Ascending aorta (tissue), 2 donors: ENCODE data around the gene ASB7. TPM values are rescaled to one million over a fixed set of nuclear protein-coding genes. Genes with fewer than 3 reads are reported as not detected.

Source experiments
- DNase-seq, 2 donors: peaks; one replicate each; pipeline ENCODE4 v3.0.0-alpha.2; 2019; ENCODE audit warnings: low spot score in 2 of 2
- H3K27ac ChIP-seq, 2 donors: fragments of 200-600 bp; sonication (generic); one replicate each; pipeline ENCODE4 v1.5.1; 2016 to 2017; ENCODE audit warnings: mild to moderate bottlenecking in 1 of 2
- H3K27me3 ChIP-seq: fragments of 200-600 bp; sonication (generic); one replicate; pipeline ENCODE4 v1.5.1; 2017
- H3K36me3 ChIP-seq, 2 donors: fragments of 200-600 bp; sonication (generic); one replicate each; pipeline ENCODE4 v1.5.1; 2016
- H3K4me1 ChIP-seq, 2 donors: fragments of 200-600 bp; sonication (generic); one replicate each; pipeline ENCODE4 v1.5.1; 2016 to 2017; ENCODE audit warnings: mild to moderate bottlenecking in 1 of 2
- H3K4me3 ChIP-seq, 2 donors: fragments of 200-600 bp; sonication (generic); one replicate each; pipeline ENCODE4 v1.5.1; 2016 to 2017; ENCODE audit warnings: mild to moderate bottlenecking in 1 of 2
- H3K9me3 ChIP-seq, 2 donors: fragments of 200-600 bp; sonication (generic); one replicate each; pipeline ENCODE4 v1.5.1; 2016
- CTCF ChIP-seq, 3 experiments: fragments of 200-600 bp in 2 of 3; fragments of 450-650 bp in 1 of 3; sonication (generic) in 2 of 3; IDR thresholded peaks; one replicate each; pipeline ENCODE4 v1.5.1; 2016 to 2019; ENCODE audit warnings: antibody characterized with exemption in 3 of 3, mild to moderate bottlenecking in 1 of 3, moderate library complexity in 1 of 3
- intact Hi-C: fragments of 100-400 bp; cut with DNase I; formaldehyde crosslinking; loops from one replicate; pipeline ENCODE4 v1.15.1; 2023
- total RNA-seq: library from RNA; depleted of rRNA; stranded (reverse); fragments of >200 nt; gene quantifications from one replicate; pipeline ENCODE4 v1.1.0, GENCODE V29; 2016

ASB7 gene
- total RNA-seq, 1 donor from 2014 or later: 9.3 TPM

- H3K9me3 ChIP-seq: no peaks in the 10 kb centered on the region
- TF ChIP-seq CTCF (IDR thresholded peaks at IDR 0.05): no peak
- H3K4me1 ChIP-seq: no peaks in the 10 kb centered on the region
- no peak for DNase-seq
- H3K36me3 ChIP-seq: peaks cover 0 to 12% of the 10 kb centered on the region in 2 donors
- H3K27me3 ChIP-seq: no peaks in the 10 kb centered on the region
- no peak overlapping the region for H3K4me3 ChIP-seq
- intact Hi-C loops: no loop called here
- no peak overlapping the region for H3K27ac ChIP-seq
Measured at GRCh38 chr15:100650685-100651084, 48.3 kb downstream of the ASB7 start.

DNA sequence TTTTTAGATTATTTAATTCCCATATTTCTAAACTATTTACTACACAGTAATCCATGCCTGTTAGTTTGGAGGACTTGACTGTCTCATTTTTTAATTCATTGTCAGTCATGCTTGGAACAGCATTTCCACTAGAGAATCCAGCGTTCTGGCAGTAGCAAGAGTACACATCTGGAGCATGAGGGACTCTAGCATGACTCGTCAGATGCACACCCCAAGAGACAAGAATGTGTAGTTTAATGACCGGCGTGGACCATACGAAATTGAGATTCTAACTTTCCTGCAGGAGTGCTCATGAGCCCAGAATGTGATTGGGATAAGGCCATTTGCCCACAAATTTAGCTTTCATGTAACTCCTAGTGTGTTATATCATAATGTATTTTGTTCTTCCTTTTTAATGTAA, 48.9 kb downstream of the ASB7 start:
- Histone ChIP-seq H3K9me3 (no peaks in the 10 kb centered on the region), H3K27me3 (no peaks in the 10 kb centered on the region), H3K36me3 (peaks cover 0 to 12% of the 10 kb centered on the region in 2 donors), H3K4me3 (no peak overlapping the region), H3K27ac (no peak overlapping the region), H3K4me1 (no peaks in the 10 kb centered on the region)
- TF ChIP-seq CTCF (IDR thresholded peaks at IDR 0.05): no peak
- no peak for DNase-seq
- intact Hi-C loops: no loop called here

DNA sequence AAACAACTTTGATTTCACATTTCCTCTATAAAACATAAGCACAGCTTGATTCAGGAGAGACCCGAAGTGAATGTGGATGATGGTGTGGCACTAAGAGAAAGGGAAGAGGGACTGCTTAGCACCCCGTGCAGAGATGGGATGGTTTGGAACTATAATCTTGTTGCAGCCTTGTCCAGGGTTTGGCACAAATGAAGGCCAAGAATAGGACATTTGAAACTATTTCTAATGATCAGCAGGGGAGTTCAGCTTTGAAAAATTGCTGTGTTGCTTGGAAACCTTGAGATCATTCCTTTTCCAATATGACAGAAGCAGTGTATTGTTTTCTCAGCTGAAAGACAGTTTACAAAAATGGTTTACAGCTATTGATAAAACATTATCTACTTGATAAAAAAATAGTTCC, 49.7 kb downstream of the ASB7 start:
- Histone ChIP-seq H3K27me3 (no peaks in the 10 kb centered on the region), H3K36me3 (peaks cover 0 to 10% of the 10 kb centered on the region in 2 donors), H3K4me3 (no peak overlapping the region), H3K9me3 (no peaks in the 10 kb centered on the region), H3K4me1 (no peaks in the 10 kb centered on the region), H3K27ac (no peak overlapping the region)
- TF ChIP-seq CTCF (IDR thresholded peaks at IDR 0.05): no peak
- no peak for DNase-seq
- intact Hi-C loops: no loop called here

- H3K9me3 ChIP-seq: no peaks in the 10 kb centered on the region
- H3K4me1 ChIP-seq: no peaks in the 10 kb centered on the region
- TF ChIP-seq CTCF (IDR thresholded peaks at IDR 0.05): no peak
- H3K27me3 ChIP-seq: no peaks in the 10 kb centered on the region
- H3K4me3 ChIP-seq: no peak overlapping the region
- no peak for DNase-seq
- no peak overlapping the region for H3K27ac ChIP-seq
- peaks cover 0 to 6% of the 10 kb centered on the region in 2 donors for H3K36me3 ChIP-seq
- intact Hi-C loops: no loop called here
Measured at GRCh38 chr15:100653608-100654007, 51.2 kb downstream of the ASB7 start.

DNA sequence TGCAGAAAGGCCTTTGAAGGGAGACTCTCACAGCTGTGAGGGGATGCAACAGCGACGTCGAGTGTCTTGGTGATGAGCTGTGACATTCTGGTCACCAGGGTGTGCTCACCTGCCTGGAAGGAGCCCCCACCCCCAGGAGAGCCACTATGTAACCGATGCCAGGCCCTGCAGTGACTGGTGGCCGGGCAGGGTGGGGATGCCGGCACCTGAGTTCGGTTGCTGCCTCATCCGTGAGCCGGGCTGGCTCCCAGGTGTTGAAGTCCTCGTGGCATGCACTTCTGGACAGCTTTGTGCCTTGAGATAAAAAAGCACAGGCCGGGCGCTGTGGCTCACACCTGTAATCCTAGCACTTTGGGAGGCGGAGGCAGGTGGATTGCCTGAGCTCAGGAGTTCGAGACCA, 56.5 kb downstream of the ASB7 start:
- Histone ChIP-seq H3K36me3 (no peaks in the 10 kb centered on the region), H3K4me3 (no peak overlapping the region), H3K9me3 (no peaks in the 10 kb centered on the region), H3K4me1 (no peaks in the 10 kb centered on the region), H3K27me3 (no peaks in the 10 kb centered on the region), H3K27ac (no peak overlapping the region)
- intact Hi-C loops: no loop called here
- no peak for DNase-seq
- no peak for TF ChIP-seq CTCF (IDR thresholded peaks at IDR 0.05)

GRCh38 chr15:100661156-100661555, 58.8 kb downstream of the ASB7 start:
- no peaks in the 10 kb centered on the region for H3K27me3 ChIP-seq
- H3K4me3 ChIP-seq: no peak overlapping the region
- DNase-seq: no peak
- H3K36me3 ChIP-seq: no peaks in the 10 kb centered on the region
- intact Hi-C loops: no loop called here
- no peak for TF ChIP-seq CTCF (IDR thresholded peaks at IDR 0.05)
- H3K4me1 ChIP-seq: no peaks in the 10 kb centered on the region
- H3K9me3 ChIP-seq: no peaks in the 10 kb centered on the region
- H3K27ac ChIP-seq: no peak overlapping the region
